ENCODE results near the gene GPBP1. TPM values are rescaled to one million over a fixed set of nuclear protein-coding genes. Genes with fewer than 3 reads are reported as not detected.

GPBP1 gene
- total and polyA plus RNA-seq, 2 of the 4 experiments (the other 2 are of a cell fraction), result 24.3 to 29.2 TPM

DNA sequence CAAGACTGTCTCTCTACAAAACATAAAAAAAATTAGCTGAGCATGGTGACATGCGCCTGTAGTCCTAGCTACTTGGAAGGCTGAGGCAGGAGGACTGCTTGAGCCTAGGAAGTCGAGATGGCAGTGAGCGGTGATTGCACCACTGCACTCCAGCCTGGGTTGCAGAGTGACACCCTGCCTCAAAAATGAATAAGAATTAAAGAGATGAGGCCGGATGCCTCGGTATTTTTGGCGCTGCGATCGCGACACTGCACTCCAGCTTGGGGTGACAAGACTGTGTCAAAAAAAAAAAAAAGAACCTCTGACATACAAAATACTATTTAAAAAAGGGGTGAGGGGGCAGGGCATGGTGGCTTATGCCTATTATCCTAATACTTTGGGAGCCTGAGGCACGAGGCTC lies 7.3 kb downstream of the GPBP1 start:
- Histone ChIP-seq H3K9ac (ENCODE audit: low read depth, low read length) (no peak overlapping the region), H3K4ac (ENCODE audit: low read depth, low read length) (no peak overlapping the region), H3K18ac (ENCODE audit: low read depth, low read length) (no peak overlapping the region), H2BK5ac (ENCODE audit: low read depth, low read length, poor library complexity, severe bottlenecking) (no peak overlapping the region), H2BK20ac (ENCODE audit: low read depth, low read length) (no peak overlapping the region), H4K91ac (ENCODE audit: insufficient read depth, low read depth, low read length) (no peak overlapping the region), H3K14ac (replicated peaks; ENCODE audit: low read depth, low read length) (no peak overlapping the region), H2AK9ac (replicated peaks; ENCODE audit: low read depth, low read length, poor library complexity) (no peak overlapping the region), H3K79me1 (ENCODE audit: low read depth in 1 of 2, low read length in 2 of 2) (peaks cover 0 to 44% of the 10 kb centered on the region in 2 experiments; a peak in 2 of 4 replicates), H3K4me3 (ENCODE audit: insufficient read depth, low read depth, low read length) (no peak overlapping the region), H3K23ac (ENCODE audit: low read depth, low read length) (no peak overlapping the region), H4K8ac (ENCODE audit: low read depth in 2 of 2, low read length in 2 of 2) (no peak overlapping the region), H2BK15ac (ENCODE audit: low read depth, low read length) (no peak overlapping the region), H3K9me3 (ENCODE audit: control insufficient read depth, insufficient read depth, low read length) (no peaks in the 10 kb centered on the region), H3K9me1 (ENCODE audit: insufficient read depth, low read length) (peaks cover 5% of the 10 kb centered on the region; the same call in 1 of the 2 replicates), H3K4me2 (ENCODE audit: low read depth, low read length) (no peak overlapping the region), H3K27me3 (ENCODE audit: control insufficient read depth, insufficient read depth, low read length) (no peaks in the 10 kb centered on the region), H3K4me1 (ENCODE audit: control insufficient read depth, insufficient read depth, low read length) (peaks cover 4% of the 10 kb centered on the region; the same call in 1 of the 2 replicates), H3K56ac (ENCODE audit: extremely low read depth, insufficient read depth, low read length) (no peak overlapping the region), H3K27ac (ENCODE audit: insufficient read depth, low read length) (no peak overlapping the region), H2AK5ac (ENCODE audit: low read depth, low read length) (no peak overlapping the region), H3K36me3 (ENCODE audit: control insufficient read depth, insufficient read depth, low read length) (peaks cover 9% of the 10 kb centered on the region), H2AFZ (replicated peaks; ENCODE audit: low read length, poor library complexity) (no peak overlapping the region), H4K5ac (ENCODE audit: low read depth, low read length) (no peak overlapping the region), H4K20me1 (ENCODE audit: insufficient read depth, low read length) (peaks cover 90% of the 10 kb centered on the region), H2BK120ac (ENCODE audit: low read depth, low read length) (no peak overlapping the region)
- DNase-seq (no peak), ATAC-seq (ENCODE audit: low read depth) (no peak)
- dilution Hi-C loops (cut with HindIII; ENCODE audit: low sequenced_read_pairs, unreplicated experiment) (no loop called here), in situ Hi-C loops (cut with MboI; ENCODE audit: low sequenced_read_pairs) (no loop called here), intact Hi-C loops (cut with micrococcal nuclease) (no loop called here)
- no TSS peak for BruUV-seq (replicated peaks)
- WGBS, 2 experiments (ENCODE audit: extremely low coverage in 2 of 2, insufficient read length in 1 of 2), result 93% methylated on average over 2 of the region's 10 CpGs; no CpG with 5 or more reads in 1 of the 2 experiments
- POLR2A ChIA-PET (ENCODE audit: unreplicated experiment), result no interaction called here
- CTCF ChIA-PET, result no interaction called here
- TF ChIP-seq MAFK (IDR thresholded peaks at IDR 0.05; ENCODE audit: low read depth, low read length) (no peak), RAD21 (IDR thresholded peaks at IDR 0.05; ENCODE audit: low read length) (no peak), BHLHE40 (IDR thresholded peaks at IDR 0.05; ENCODE audit: low read depth, low read length) (no peak), POLR2A (IDR thresholded peaks at IDR 0.05; ENCODE audit: low read depth, low read length) (no peak), CHD1 (IDR thresholded peaks at IDR 0.05; ENCODE audit: low read depth, low read length) (no peak), RFX5 (IDR thresholded peaks at IDR 0.05; ENCODE audit: low read depth, low read length) (no peak), FOS (IDR thresholded peaks at IDR 0.05; ENCODE audit: low read depth, low read length) (no peak), SMC3 (IDR thresholded peaks at IDR 0.05; ENCODE audit: low read depth, low read length) (no peak), MXI1 (IDR thresholded peaks at IDR 0.05; ENCODE audit: borderline replicate concordance, low read depth, low read length) (no peak), NFE2L2 (IDR thresholded peaks at IDR 0.05; ENCODE audit: low read depth, low read length) (no peak), RCOR1 (IDR thresholded peaks at IDR 0.05; ENCODE audit: insufficient replicate concordance, low read length) (no peak), CEBPB (IDR thresholded peaks at IDR 0.05; ENCODE audit: low read depth, low read length) (no peak), MAZ (IDR thresholded peaks at IDR 0.05; ENCODE audit: borderline replicate concordance, low read depth, low read length) (no peak)
- TF ChIP-seq, protein P1, sequence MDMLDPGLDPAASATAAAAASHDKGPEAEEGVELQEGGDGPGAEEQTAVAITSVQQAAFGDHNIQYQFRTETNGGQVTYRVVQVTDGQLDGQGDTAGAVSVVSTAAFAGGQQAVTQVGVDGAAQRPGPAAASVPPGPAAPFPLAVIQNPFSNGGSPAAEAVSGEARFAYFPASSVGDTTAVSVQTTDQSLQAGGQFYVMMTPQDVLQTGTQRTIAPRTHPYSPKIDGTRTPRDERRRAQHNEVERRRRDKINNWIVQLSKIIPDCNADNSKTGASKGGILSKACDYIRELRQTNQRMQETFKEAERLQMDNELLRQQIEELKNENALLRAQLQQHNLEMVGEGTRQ (IDR thresholded peaks at IDR 0.05; ENCODE audit: low read depth, low read length), result no peak
- TF ChIP-seq, protein P2, sequence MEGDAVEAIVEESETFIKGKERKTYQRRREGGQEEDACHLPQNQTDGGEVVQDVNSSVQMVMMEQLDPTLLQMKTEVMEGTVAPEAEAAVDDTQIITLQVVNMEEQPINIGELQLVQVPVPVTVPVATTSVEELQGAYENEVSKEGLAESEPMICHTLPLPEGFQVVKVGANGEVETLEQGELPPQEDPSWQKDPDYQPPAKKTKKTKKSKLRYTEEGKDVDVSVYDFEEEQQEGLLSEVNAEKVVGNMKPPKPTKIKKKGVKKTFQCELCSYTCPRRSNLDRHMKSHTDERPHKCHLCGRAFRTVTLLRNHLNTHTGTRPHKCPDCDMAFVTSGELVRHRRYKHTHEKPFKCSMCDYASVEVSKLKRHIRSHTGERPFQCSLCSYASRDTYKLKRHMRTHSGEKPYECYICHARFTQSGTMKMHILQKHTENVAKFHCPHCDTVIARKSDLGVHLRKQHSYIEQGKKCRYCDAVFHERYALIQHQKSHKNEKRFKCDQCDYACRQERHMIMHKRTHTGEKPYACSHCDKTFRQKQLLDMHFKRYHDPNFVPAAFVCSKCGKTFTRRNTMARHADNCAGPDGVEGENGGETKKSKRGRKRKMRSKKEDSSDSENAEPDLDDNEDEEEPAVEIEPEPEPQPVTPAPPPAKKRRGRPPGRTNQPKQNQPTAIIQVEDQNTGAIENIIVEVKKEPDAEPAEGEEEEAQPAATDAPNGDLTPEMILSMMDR (conservative IDR thresholded peaks at IDR 0.05; ENCODE audit: low read depth, low read length), result no peak
- TF ChIP-seq, protein P3, sequence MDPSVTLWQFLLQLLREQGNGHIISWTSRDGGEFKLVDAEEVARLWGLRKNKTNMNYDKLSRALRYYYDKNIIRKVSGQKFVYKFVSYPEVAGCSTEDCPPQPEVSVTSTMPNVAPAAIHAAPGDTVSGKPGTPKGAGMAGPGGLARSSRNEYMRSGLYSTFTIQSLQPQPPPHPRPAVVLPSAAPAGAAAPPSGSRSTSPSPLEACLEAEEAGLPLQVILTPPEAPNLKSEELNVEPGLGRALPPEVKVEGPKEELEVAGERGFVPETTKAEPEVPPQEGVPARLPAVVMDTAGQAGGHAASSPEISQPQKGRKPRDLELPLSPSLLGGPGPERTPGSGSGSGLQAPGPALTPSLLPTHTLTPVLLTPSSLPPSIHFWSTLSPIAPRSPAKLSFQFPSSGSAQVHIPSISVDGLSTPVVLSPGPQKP (IDR thresholded peaks at IDR 0.05; ENCODE audit: borderline replicate concordance, low read depth, low read length), result no peak
